Dermis blood vessel endothelial cell (primary cell): ENCODE measurements around the gene KLHL29. TPM values are rescaled to one million over a fixed set of nuclear protein-coding genes. Genes with fewer than 3 reads are reported as not detected.

Experiments
- DNase-seq: peaks from one replicate; pipeline ENCODE4 v3.0.0; 2010
- total RNA-seq: library from RNA; depleted of rRNA; stranded (reverse); fragments of >200 nt; gene quantifications from 2 replicates; pipeline ENCODE4 v1.2.3, GENCODE V29; 2014

Gene KLHL29
- total RNA-seq, 1 donor from 2014 or later: 3.7 TPM

DNA sequence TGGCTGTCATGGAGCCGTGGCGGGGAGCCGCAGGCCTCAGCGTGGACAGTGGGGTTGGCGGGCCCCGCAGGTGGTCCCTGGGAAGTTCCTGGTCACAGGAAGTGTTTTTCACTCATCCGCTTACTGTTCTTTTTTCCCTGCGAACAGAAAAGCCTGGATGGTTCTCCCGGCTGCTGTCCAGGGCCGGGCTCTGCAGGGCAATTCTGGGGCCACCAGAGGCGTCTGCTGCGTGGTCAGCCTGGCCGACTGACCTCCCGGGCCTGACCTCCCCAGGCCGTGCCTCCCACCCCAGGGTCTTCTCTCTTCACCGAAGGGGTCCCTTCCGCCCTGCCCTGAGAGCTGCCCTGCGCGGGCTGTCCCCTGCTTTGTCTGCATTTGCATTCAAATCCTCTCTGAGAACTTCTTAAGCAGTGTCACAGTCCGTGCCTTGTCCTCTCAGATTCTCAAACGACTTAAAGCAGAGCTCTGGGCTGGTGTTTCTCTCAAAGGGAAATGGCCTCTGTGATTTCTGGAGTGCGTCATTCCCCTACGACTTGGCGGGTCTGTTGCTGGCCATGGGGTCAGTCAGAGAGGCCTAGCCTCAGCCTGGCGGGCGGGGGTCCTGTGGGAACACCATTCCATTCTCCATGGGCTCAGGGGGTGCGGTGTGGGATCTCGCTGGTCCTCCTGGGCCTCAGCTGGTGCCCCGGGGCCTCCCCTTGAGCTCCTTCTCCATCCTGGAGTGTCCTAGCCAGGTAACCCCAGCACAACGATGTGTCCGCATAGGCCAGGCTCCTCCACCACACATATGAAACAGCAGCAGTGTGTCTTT is 38.3 kb downstream of the KLHL29 start:
- no peak for DNase-seq

DNA sequence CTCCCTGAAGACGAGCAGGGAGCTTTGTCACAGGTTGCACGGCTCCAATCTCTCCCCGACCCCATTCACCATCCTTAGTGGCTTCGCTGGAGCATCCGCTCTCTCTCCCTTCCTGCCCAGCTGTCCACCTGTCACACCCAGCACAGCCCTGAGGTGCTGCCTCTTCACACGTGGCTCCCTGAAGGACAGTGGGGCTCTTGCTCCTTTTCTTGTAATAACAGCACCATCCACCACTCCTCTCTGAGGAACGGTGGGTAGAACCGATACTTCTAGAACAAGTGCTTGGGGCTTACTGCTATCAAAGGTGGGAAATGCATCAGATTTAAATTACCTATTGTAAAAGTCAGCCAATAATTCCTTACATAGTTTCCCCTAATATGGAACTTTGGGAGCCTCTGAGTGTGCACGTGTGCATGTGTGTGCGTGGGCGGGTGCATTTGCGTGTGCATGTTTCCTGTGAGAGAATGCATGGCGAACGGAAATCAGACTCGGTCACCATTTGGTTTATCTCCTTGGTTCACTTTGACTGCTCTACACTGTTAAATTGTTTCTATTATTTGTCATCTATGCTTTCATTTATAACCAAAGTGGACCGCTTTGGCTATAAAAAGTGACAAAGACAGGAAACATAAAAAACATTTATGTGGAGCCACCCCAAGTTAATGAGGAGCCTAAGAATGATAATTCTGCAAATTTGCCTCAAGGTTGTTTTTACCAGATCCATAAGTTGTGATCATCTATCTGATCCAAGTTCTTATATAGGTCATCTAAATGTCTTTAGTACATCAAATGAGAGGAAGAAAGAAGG is 39.1 kb downstream of the KLHL29 start:
- peak; percentile 29 for DNase-seq

DNA sequence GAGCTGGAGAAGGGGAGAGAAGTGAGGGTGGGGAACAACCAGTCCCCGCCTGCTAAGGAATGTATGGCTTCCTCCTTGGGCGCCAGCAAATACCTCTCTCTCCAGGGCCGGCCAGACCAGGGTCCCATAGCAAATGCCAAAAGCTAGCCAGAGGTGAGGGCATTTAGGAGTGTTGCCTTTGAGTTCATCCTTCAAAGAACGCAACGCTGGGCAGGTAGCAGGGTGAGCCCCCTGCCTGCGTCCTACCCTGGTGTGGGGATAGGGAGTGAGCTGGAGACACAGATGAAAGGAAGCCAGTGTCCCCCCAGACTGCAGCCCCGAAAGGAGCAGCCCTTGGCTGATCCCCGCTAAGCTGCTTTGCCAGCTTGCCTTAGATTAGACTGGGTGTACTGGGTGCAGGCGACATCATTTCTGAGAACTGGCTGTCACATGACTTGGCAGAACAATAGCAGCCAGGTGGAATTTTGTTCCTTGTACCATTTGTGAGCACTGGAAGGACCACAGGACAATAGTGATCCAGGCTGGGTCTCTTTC is 40.4 kb downstream of the KLHL29 start:
- no peak for DNase-seq

DNA sequence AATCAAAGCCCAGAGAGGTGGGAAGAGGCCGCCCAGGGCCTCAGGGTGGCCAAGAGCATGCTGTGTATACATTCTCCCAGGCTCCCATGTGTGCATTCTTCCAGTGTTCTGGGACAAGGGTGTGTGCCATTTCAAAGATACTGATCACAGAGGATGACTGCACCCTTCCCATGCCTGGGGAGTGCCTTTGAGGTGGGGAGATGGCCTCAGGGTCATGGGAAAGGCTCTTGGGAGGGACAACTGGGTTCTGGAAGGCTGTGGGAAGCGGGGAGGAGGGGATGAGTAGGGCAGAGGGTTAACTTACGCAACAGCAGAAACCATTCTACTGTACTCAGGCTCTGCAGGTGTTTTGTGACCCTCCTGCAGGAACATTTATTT is 40.9 kb downstream of the KLHL29 start:
- DNase-seq: no peak

DNA sequence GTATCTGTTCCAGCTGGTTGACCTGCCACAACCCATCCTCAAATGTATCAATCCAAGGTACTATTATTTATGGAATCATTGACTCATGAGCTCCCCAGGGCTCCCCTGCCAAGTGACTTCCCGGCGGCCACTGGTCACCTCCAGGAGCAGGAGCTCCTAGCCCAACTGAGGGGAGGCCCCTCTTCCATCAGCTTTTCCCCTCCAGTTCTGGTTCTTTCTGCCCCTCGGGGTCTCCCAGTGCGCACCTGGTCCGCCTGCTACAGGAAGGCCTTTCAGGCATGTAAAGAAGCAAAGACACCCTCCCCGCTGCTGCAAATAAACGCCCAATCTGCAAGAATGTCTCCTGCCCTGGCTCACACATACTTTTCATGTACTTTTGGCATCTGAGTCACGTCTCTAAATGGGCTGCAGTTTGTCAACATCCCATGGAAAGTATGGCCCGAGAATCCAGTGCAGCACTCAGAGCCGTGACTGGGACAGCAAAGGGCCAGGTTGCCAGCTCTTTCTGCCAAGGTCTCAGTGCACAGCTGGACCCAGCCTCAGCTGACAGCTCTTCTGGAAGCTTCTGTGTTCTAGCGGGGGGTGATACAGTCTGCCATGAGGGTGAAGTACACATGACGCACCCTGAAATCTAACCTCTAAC is 41.4 kb downstream of the KLHL29 start:
- no peak for DNase-seq

DNA sequence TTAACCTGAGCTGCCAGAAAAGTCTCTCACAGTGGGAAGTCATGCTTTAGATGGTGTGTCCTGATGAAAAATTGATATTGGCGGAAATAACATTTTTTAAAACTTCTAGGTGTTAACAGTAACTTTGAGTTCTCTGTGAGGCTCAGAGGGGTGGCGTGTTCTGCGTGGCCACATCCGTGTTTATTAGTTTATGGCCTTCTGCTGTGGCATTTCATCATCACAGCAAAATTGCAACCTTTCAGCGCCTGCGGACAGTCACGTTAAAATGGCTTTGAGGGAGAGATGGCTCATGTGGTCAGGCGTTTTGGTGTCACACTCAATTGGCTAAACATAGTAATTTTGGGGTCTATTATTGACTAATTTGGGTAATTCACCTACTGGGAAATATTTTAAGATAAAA is 42.4 kb downstream of the KLHL29 start:
- no peak for DNase-seq

DNA sequence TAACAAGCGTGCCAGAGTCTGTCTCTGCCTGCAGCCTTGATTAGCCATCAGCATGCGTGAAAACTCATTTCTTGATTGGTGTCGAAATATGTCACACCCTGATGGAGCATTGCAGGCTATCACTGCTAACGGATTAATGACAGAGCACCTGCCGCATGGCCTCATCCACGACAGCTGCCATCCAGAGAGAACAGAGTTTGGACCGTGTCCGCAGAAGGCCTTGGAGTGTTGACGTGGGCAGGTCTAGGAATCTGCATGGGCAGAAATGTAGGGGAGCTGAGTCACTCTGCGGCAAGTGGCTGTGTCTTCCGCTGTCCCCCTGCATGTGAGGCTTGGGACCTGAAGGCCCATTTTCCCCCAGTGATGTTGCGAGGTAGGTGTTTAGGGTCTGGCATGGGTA is 43.0 kb downstream of the KLHL29 start:
- no peak for DNase-seq

DNA sequence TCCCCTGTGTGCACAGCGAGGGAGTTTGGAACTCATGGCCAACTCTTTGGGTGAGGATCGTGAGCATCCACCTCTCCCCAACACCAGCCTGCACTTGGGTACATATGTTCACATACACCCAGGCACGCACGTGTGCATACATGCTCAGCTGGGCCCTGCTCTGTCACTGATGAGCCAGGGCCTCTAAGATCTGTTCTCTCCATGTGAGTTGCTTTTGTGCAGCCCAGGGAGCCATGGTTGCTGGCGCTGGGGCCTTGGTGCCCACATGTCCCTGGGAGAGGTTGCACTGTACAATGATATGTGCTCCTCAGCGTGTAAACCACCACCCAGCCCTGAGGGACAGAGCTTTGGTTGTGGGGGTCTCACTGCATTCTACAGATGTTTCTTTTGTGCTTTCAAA is 44.1 kb downstream of the KLHL29 start:
- DNase-seq: no peak

DNA sequence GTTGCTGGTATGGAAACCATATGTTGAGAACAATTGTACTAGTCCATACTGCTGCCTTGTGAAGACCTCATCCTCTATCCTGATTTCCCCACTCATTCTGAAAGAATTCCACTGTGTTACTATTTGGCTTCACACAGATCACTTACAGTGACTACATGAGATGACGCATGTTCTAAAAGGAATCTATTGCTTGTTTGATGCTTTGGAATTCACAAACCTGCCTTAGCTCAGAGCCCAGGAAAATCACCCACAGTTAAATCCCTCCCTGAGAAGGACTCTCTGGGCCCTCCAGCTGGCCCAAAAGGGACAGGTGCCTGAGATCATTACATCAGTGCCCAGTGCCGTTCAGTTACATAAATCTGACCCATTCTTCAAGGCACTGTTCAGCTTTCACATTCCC is 45.3 kb downstream of the KLHL29 start:
- DNase-seq: no peak

DNA sequence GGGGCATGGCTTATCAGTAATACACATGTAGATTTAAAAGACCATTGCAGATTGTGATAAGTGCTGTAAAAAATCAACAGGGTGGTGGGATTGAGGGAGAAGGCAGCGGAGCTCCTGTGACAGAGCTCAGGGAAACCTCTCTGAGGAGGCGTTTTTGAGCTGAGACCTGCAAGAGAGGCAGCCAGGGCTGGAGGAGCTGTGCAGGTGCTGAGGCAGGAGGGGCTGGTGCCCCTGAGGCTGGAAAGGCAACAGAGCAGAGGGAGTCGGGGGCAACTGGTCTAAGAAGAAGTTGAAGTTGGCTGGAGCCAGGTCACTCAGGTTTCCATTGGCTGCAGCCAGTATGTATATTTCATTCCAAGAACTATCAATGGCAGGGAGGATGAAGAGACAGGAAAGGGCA is 47.6 kb downstream of the KLHL29 start:
- no peak for DNase-seq

DNA sequence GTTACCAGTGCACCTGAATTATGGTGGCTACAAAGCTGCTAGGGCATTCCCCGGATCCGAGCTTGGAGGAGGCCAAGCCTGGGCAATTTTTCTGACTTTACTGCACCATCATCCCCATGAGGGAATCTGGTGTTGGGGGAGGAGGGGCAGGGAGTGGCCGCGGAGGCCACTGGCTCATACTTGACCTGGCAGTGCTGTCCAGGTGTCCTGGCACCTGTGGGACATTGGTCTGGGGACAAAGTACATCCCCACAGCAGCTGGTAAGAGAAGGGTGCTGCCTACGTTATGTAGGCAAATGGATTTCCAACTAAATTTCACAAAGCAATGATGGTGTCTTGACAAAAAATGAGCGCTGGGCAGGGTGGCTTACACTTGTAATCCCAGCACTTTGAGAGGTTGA is 48.3 kb downstream of the KLHL29 start:
- no peak for DNase-seq

DNA sequence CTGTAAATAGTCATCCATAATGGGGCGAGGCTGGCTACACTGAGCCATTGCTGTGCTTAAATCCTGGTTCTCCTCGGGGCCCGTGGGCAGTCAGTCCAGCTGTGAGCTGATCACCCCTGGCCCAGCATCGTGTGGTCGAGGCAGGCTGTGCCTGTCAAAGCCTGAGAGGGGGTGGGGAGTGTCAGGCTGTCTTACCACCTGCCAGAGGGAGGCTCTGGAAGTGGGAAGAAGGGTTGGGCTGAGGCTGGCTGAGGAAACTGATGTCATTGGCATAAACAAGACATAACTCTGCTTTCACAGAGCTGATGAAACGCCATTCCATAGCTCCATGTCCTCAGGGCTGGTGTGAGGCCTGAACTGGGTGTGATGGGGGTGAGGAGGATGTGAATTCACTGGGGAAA is 49.7 kb downstream of the KLHL29 start:
- no peak for DNase-seq

DNA sequence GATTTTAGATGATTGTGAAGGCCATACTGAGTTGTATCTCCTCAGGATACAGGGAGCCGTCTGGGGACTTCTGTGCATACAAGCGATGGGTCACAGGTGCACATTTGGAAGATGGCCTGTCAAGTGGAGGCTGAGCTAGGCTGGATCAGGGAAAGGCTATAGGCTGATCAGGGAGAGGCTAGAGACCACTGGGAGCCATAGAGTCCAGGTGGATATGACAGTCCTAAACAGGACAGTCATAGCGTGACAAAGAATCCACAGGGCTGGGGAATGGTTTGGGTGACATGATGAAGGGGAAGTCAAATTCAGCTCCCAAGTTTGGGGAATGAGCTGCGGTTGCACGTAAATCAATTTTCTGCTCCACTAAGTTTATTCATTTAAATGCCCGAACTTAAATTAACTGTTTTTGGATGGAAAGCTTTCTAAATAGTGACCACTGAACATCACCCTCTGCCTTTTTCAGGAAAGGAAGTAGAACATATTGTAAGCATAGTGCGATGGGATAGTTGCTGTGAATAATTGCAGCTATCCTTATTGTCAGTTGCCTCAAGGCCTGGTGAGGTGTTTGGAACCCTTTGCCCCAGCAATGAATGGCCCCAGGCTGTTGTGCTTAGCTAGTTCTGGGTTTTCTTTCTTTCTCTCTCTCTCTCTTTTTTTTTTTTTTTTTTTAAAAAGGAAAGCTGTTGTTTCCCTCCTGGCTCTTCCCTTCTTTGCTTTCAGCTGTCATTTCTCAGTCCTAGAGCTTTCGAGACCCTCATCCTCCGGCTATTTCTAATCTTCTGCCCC is 50.5 kb downstream of the KLHL29 start:
- no peak for DNase-seq

DNA sequence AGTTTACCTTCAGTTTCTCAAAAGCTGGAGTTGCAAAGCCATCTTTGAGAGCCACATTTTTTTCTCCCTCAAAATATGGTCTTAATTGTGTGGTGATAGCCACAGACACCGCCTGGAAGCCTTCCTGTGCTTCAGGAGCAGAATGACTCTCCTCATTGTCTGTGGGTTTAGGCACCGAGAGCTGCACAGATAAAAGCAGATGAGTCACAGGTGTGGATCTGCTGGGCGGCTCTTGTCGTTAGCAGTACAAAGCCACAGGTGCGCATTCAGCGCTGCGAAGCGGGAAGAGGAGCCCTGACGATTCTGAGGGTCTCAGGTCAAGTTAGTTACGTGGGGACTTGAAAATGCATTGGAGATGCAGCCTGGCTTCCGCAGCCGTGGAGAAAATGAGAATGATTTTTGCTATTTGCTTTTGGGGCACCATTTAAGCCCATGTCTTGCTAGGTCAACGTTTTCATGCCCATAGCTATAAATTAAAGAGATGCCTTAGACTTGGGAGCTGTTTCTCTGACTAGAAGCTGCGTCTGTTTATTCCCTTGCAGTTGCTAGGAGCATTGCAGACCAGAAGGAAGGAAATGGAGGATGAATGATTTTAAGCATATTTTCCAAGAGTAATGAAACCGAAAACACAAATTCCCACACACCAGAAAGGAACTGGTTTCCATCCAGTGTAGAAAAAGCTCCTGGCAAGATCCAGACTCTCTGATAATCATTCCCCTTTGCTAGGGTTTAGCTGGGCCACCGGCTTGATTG is 51.5 kb downstream of the KLHL29 start:
- DNase-seq: peak; percentile 69

DNA sequence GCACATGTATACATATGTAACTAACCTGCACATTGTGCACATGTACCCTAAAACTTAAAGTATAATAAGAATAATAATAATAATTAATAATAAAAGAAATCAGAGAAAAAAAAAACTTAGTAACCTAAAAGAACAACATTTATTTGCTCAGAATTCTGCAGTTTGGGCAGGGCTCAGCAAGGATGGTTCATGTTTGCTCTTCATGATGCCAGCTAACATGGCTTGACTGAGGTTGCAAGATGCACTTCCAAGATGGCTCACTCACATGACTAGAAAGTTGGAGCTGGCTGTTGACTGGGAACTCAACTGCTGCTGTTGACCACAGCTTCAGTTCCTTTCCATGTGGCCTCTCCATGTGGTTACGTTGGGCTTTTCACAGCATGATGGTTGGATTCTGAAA is 56.4 kb downstream of the KLHL29 start:
- no peak for DNase-seq

DNA sequence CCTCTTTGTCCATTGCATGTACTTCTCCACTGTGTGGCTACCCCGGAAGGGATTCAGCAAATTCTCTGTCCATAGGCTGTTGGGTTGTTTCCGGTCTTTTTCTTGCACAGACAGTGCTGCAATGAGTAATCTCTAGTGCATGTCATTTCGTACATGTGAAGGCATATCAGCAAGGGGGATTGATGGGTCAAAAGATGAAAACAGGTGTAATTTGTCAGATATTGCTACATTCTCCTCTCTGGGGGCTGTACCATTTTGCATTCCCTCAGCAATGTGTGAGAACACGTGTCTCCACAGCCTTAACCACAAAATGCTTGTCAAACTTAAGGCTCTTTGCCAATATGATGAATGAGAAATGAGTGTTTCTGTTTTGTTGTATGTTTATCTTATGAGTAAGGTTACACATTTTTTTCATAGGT is 60.5 kb downstream of the KLHL29 start:
- DNase-seq: peak; percentile 15

DNA sequence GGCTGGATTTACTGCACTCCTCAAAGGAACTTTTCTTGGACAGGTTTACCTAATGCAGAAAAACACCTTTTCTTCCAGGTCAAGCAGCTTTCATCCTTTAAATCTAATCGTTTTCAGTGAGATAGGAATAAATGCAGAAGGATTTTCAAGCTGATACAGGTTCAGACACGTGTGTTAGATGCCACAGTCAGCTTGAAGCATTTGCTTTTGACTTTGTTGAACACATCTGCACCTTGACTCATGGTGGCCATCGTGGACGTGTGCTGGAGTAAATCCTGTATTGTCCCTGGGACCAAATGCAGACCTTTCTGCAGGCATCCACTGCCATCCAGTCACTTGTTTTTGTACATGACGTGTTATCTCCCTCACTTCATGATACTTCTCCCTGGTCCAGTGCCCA is 61.9 kb downstream of the KLHL29 start:
- no peak for DNase-seq

DNA sequence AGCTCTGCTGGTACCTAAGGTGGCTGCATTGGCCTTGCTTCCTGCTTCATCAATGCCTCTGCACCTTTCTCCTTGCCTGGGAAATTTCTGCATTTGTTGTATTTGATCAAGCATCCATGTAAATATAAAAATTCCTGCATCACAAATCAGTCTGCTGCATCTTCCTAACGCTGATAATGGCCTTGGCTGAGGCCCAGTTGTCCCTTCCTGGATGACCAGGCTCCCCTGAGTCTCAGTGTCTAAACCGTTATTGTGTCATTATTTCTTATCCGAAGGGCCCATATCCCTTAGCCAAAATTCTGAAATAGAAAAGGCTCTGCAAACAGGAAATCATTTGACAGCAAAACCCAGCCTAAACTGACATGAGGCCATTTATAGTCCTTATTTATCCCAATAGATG is 62.4 kb downstream of the KLHL29 start:
- DNase-seq: no peak

DNA sequence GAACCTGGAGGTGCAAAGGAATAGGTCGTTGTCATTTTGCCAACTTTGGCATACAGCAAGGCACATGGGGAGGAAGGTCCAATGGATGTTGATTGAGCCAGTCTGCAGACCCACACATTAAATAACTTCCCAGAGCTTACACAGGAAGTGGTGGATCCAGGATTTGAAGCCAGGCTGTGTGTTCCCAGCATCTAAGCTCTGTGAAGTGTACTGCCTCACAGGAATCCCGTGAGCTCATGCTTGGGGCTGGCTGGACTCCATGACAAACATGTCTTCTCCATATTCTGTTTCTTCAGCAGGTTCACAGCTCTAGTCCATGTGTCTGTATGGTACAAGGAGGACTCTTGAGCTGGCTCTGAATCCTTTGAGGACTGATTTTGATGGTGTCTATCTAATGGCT is 63.9 kb downstream of the KLHL29 start:
- DNase-seq: no peak

DNA sequence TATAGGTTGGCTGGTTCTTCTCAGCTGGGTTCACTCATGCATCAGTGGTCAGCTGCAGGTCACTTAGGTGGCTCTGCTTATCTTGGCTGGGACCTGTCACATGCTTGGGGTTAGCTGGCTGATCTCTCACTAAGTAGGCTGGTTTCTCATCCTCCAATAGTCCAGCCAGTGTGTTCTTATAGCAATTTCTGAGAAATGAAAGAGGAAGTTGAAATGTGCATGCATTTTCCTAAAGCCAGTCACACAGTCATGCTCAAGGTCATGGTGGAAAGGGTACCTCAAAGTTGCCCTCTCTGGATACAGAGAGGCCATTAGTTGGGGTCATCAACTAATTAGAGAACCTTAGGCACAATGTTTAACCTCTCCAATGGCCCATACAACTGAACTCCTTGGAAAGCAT is 64.4 kb downstream of the KLHL29 start:
- DNase-seq: no peak

DNA sequence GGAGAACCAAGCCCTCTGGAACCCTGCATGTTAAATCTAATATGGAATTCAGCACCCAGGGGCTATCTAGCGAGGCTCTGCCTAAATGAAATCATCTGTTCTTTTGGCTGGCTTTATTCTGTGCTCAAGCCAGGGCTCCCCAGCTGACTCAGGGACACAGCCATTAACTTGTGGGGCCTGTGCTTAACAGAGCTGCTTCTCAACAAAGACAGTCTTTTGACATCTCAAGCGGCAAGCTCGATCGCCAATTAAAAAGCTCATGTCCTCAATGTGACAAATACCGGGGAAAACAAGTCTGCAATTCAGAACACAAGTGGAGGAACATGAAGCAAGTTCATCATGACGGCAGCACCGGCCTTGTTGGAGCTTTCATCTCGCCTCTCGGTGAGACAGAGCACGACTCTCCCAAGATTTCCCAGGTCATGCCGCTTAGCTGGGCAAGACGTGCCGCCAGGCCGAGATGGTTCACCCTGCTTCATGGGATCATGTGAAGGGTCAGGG is 64.9 kb downstream of the KLHL29 start:
- no peak for DNase-seq

DNA sequence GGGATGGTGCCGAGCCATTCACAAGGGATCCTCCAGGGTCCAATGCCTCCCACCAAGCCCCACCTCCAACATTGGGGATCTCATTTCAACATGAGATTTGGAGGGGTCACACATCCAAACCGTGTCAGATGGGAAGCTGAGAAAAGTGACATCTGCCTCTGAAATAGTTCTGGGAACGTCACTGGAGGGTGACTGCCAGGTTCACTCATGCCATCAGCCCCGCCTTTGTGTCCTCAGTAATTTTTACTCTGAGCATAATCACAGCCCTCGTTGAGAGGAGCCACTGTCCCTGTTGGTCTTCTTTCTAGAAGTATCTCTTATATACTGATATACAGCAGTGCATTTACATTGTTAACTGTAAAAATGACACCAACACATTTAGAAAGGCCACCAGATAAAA is 67.4 kb downstream of the KLHL29 start:
- no peak for DNase-seq
